ENCODE data around the gene LMO7.

GRCh38 chr13:75666646-75667351 lies 30.7 kb downstream of the LMO7 start:
- TF ChIP-seq CTCF (IDR thresholded peaks at IDR 0.05; ENCODE audit: poor library complexity) (no peak), EZH2phosphoT487 (IDR thresholded peaks at IDR 0.05; ENCODE audit: low read depth, severe bottlenecking, unreplicated experiment) (no peak), EZH2 (IDR thresholded peaks at IDR 0.05; ENCODE audit: borderline replicate concordance) (no peak)
